CD14-positive monocyte (primary cell): Measurements from ENCODE around the gene VARS2. TPM values are rescaled to one million over a fixed set of nuclear protein-coding genes. Genes with fewer than 3 reads are reported as not detected.

ENCODE experiments used
- DNase-seq, 3 donors: peaks; one replicate each; pipeline ENCODE4 v3.0.0-alpha.2; 2011 to 2022
- H2AFZ ChIP-seq: 2 replicates; pipeline ENCODE4 v1.6.0; 2012; ENCODE audit warnings: mild to moderate bottlenecking, low read depth, low read length, inconsistent platforms; ENCODE audit not compliant: insufficient read depth, poor library complexity, severe bottlenecking
- H3K27ac ChIP-seq, 2 donors: 1 replicate in 1 of 2; 2 replicates in 1 of 2; pipeline ENCODE4 v1.5.1; 2012 to 2013; ENCODE audit warnings: low read length in 2 of 2, control low read depth in 1 of 2, inconsistent platforms in 1 of 2, low read depth in 1 of 2, mild to moderate bottlenecking in 1 of 2
- H3K27me3 ChIP-seq, 2 donors: one replicate each; pipeline versions ENCODE4 v1.6.0 to v1.6.1; 2011 to 2013; ENCODE audit warnings: low read length in 2 of 2; ENCODE audit not compliant: control insufficient read depth in 2 of 2, insufficient read depth in 2 of 2
- H3K36me3 ChIP-seq, 2 donors: replicated peaks in 1 of 2; 1 replicate in 1 of 2; 2 replicates in 1 of 2; pipeline versions ENCODE4 v1.5.1 to v1.6.1; 2012 to 2013; ENCODE audit warnings: low read length in 2 of 2, control low read depth in 1 of 2, inconsistent platforms in 1 of 2, mild to moderate bottlenecking in 1 of 2; ENCODE audit not compliant: insufficient read depth in 2 of 2, control insufficient read depth in 1 of 2
- H3K4me1 ChIP-seq, 2 donors: 1 replicate in 1 of 2; 2 replicates in 1 of 2; pipeline versions ENCODE4 v1.5.1 to v1.6.1; 2012 to 2013; ENCODE audit warnings: low read length in 2 of 2, control low read depth in 1 of 2, inconsistent platforms in 1 of 2, mild to moderate bottlenecking in 1 of 2, moderate library complexity in 1 of 2; ENCODE audit not compliant: insufficient read depth in 2 of 2, control insufficient read depth in 1 of 2
- H3K4me2 ChIP-seq: replicated peaks from 2 replicates; pipeline ENCODE3; 2012; ENCODE audit warnings: low read length, moderate library complexity, mild to moderate bottlenecking; ENCODE audit not compliant: poor library complexity, severe bottlenecking; ENCODE audit errors: extremely low read depth
- H3K4me3 ChIP-seq, 3 experiments: fragments of 200-600 bp in 1 of 3; sonication (generic) in 1 of 3; replicated peaks in 1 of 3; 1 replicate in 2 of 3; 2 replicates in 1 of 3; pipeline ENCODE4 v1.5.1; 2011 to 2013; ENCODE audit warnings: low read length in 3 of 3, mild to moderate bottlenecking in 3 of 3, control low read depth in 2 of 3, low read depth in 2 of 3, inconsistent platforms in 1 of 3, moderate library complexity in 1 of 3
- H3K79me2 ChIP-seq: 2 replicates; pipeline ENCODE4 v1.6.0; 2012; ENCODE audit warnings: mild to moderate bottlenecking, control low read depth, inconsistent platforms, low read length, moderate library complexity; ENCODE audit not compliant: insufficient read depth
- H3K9ac ChIP-seq: 2 replicates; pipeline ENCODE4 v1.6.0; 2017; ENCODE audit warnings: low read length, mild to moderate bottlenecking; ENCODE audit not compliant: insufficient read depth, poor library complexity, severe bottlenecking
- H3K9me3 ChIP-seq, 2 donors: replicated peaks in 1 of 2; 1 replicate in 1 of 2; 2 replicates in 1 of 2; pipeline versions ENCODE4 v1.5.1 to v1.6.1; 2012 to 2013; ENCODE audit warnings: low read length in 2 of 2, control low read depth in 1 of 2; ENCODE audit not compliant: control insufficient read depth in 1 of 2, insufficient read depth in 1 of 2
- H4K20me1 ChIP-seq: 2 replicates; pipeline ENCODE4 v1.6.0; 2012; ENCODE audit warnings: mild to moderate bottlenecking, low read length, control low read depth, moderate library complexity; ENCODE audit not compliant: insufficient read depth
- H3K27ac Mint-ChIP-seq, 7 donors: one replicate each; pipeline ENCODE4 v1.8.0; 2020; ENCODE audit warnings: mild to moderate bottlenecking in 7 of 7, mixed read lengths in 7 of 7, moderate library complexity in 6 of 7, inconsistent platforms in 2 of 7
- H3K27me3 Mint-ChIP-seq, 3 donors: one replicate each; pipeline ENCODE4 v1.8.0; 2021 to 2022; ENCODE audit warnings: low read depth in 3 of 3, mild to moderate bottlenecking in 3 of 3, mixed read lengths in 3 of 3, moderate library complexity in 3 of 3, inconsistent platforms in 1 of 3
- H3K36me3 Mint-ChIP-seq, 2 donors: one replicate each; pipeline ENCODE4 v1.8.0; 2020; ENCODE audit warnings: mixed read lengths in 2 of 2, inconsistent platforms in 1 of 2, mild to moderate bottlenecking in 1 of 2
- H3K4me1 Mint-ChIP-seq: one replicate; pipeline ENCODE4 v1.8.0; 2020; ENCODE audit warnings: mild to moderate bottlenecking, mixed read lengths
- H3K4me3 Mint-ChIP-seq, 2 donors: one replicate each; pipeline ENCODE4 v1.8.0; 2020; ENCODE audit warnings: mild to moderate bottlenecking in 2 of 2, mixed read lengths in 2 of 2, moderate library complexity in 1 of 2
- H3K9me3 Mint-ChIP-seq, 7 donors: one replicate each; pipeline ENCODE4 v1.8.0; 2020 to 2022; ENCODE audit warnings: mixed read lengths in 7 of 7, mild to moderate bottlenecking in 6 of 7, moderate library complexity in 6 of 7, inconsistent platforms in 2 of 7
- WGBS: methylation state at CpG from one replicate; pipeline ENCODE4 v1.1.5; 2013; ENCODE audit warnings: missing lambda C conversion rate; ENCODE audit not compliant: insufficient coverage; 5-methylcytosine and 5-hydroxymethylcytosine counted together
- intact Hi-C, 2 donors: fragments of 100-400 bp; cut with micrococcal nuclease; formaldehyde crosslinking; loops; one replicate each; pipeline versions ENCODE4 v1.15.0 to v1.15.1; 2023
- polyA plus RNA-seq, 3 donors: library from polyadenylated mRNA; depleted of rRNA in 1 of 3; unstranded in 2 of 3; stranded (reverse) in 1 of 3; fragments of 300-500 nt in 2 of 3; fragments of >200 nt in 1 of 3; fragmentation: Illumina TruSeq in 2 of 3; gene quantifications; 1 replicate in 2 of 3; 2 replicates in 1 of 3; pipeline ENCODE4 v1.2.3, GENCODE V29; 2012 to 2021
- TF ChIP-seq, protein P1 (sequence below): fragments of 200-600 bp; IDR thresholded peaks from one replicate; pipeline ENCODE4 v1.8.0; 2022; ENCODE audit warnings: antibody characterized with exemption, mild to moderate bottlenecking

VARS2 gene
- polyA plus RNA-seq, 3 donors = 7.6 to 15.5 (median 8.1) TPM

GRCh38 chr6:30889496-30889885 lies 24.5 kb upstream of the VARS2 start:
- peaks cover 14% of the 10 kb centered on the region for H3K4me1 Mint-ChIP-seq
- no peak overlapping the region for H3K27ac Mint-ChIP-seq
- intact Hi-C loops = no loop called here

DNA sequence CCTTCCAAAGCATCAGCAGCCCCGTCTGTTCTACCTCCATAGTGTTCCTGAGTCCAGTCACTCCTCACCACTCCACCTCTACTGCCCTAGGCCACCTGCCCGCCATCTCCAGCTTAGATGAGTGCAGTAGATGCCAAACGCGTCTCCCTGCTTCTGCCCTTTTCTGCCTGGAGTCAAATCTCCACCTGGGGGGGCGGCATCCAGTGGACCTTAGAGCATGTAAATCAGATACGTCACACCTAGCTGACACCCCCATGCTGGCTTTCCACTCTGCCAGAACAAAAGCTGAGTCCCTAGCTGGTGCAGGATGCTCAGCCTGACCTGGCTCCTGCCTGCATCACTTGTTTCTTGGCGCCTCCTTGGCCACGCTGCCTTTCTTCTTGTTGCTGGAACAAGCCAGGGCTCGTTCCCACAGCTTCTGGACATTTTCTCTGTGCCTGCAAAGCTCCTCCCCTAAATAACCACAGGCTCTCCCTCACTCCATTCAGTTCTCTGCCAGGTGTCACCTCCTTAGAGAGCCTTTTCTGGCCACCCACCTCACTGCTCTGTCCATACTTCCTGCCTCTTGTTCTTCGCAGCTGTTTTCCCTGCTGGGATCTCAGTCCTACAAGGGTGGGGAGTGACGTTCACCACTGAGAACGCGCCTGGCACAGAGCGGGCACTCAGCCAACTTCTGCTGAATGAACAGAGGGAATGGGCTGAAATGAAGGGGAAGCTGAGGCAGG lies 24.0 kb upstream of the VARS2 start:
- Histone ChIP-seq H3K36me3 (no peaks in the 10 kb centered on the region), H3K9ac (no peak overlapping the region), H4K20me1 (no peaks in the 10 kb centered on the region), H3K4me2 (no peak overlapping the region), H3K4me1 (peaks cover 2 to 3% of the 10 kb centered on the region in 2 donors), H3K4me3 (no peak overlapping the region), H3K27ac (no peak overlapping the region), H3K79me2 (no peaks in the 10 kb centered on the region), H3K9me3 (no peaks in the 10 kb centered on the region), H2AFZ (no peak overlapping the region), H3K27me3 (peaks cover 4 to 20% of the 10 kb centered on the region in 2 donors)
- intact Hi-C loops = no loop called here
- H3K4me3 Mint-ChIP-seq = no peak overlapping the region
- H3K27ac Mint-ChIP-seq = peak overlapping the region in 2 of 7 donors; percentile 41 to 47
- TF ChIP-seq, protein P1, sequence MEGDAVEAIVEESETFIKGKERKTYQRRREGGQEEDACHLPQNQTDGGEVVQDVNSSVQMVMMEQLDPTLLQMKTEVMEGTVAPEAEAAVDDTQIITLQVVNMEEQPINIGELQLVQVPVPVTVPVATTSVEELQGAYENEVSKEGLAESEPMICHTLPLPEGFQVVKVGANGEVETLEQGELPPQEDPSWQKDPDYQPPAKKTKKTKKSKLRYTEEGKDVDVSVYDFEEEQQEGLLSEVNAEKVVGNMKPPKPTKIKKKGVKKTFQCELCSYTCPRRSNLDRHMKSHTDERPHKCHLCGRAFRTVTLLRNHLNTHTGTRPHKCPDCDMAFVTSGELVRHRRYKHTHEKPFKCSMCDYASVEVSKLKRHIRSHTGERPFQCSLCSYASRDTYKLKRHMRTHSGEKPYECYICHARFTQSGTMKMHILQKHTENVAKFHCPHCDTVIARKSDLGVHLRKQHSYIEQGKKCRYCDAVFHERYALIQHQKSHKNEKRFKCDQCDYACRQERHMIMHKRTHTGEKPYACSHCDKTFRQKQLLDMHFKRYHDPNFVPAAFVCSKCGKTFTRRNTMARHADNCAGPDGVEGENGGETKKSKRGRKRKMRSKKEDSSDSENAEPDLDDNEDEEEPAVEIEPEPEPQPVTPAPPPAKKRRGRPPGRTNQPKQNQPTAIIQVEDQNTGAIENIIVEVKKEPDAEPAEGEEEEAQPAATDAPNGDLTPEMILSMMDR = no peak
- DNase-seq = no peak
- peaks cover 10% of the 10 kb centered on the region for H3K4me1 Mint-ChIP-seq
- WGBS = 92% methylated on average over 13 of the region's 14 CpGs
- H3K9me3 Mint-ChIP-seq = no peaks in the 10 kb centered on the region
- peaks cover 0 to 4% of the 10 kb centered on the region in 2 donors for H3K36me3 Mint-ChIP-seq
- peaks cover 11 to 30% (median 19%) of the 10 kb centered on the region in 3 donors for H3K27me3 Mint-ChIP-seq

More at GRCh38 chr6:30889496-30889885, 24.5 kb upstream of the VARS2 start:
- Histone ChIP-seq H4K20me1 (no peaks in the 10 kb centered on the region), H3K4me3 (no peak overlapping the region), H3K9me3 (no peaks in the 10 kb centered on the region), H3K27ac (no peak overlapping the region), H3K9ac (no peak overlapping the region), H3K27me3 (peaks cover 4 to 25% of the 10 kb centered on the region in 2 donors), H3K4me1 (peaks cover 7 to 9% of the 10 kb centered on the region in 2 donors), H2AFZ (no peak overlapping the region), H3K4me2 (no peak overlapping the region), H3K36me3 (no peaks in the 10 kb centered on the region), H3K79me2 (no peaks in the 10 kb centered on the region)
- H3K27me3 Mint-ChIP-seq = peaks cover 16 to 36% (median 21%) of the 10 kb centered on the region in 3 donors
- H3K9me3 Mint-ChIP-seq = no peaks in the 10 kb centered on the region
- no peak for DNase-seq
- TF ChIP-seq, protein P1 = no peak
- peaks cover 0 to 4% of the 10 kb centered on the region in 2 donors for H3K36me3 Mint-ChIP-seq
- WGBS = 100% methylated on average over 2 of the region's 4 CpGs
- H3K4me3 Mint-ChIP-seq = no peak overlapping the region
